Stimulated activated CD4-positive, alpha-beta T cell treated with anti-CD3 and anti-CD28 coated beads, TNF-alpha, amount 100 ng/mL, for 24 hours (primary cell): ENCODE measurements around the gene CTAGE9.
"Not testable (repeated sequence)": the region's sequence is repeated elsewhere in the genome, so short reads cannot be mapped to it uniquely, and the experiment has no call there.

ENCODE experiments used
- DNase-seq, 3 experiments: peaks; one replicate each; pipeline ENCODE4 v3.0.0-alpha.2; 2020; ENCODE audit warnings: low read depth in 3 of 3

CTAGE9 gene

GRCh38 chr6:131710917-131711316 is at the start of gene CTAGE9:
CTAGE9 (minus strand) TSS chr6:131711017; CDS start chr6:131711017, 0 bp downstream.
- not testable (repeated sequence) for DNase-seq

- no peak for DNase-seq
Observed at GRCh38 chr6:131758920-131759319, 48.1 kb upstream of the CTAGE9 start.

GRCh38 chr6:131756039-131756438 is 45.2 kb upstream of the CTAGE9 start:
- DNase-seq, result no peak

GRCh38 chr6:131755597-131755996 is 44.8 kb upstream of the CTAGE9 start:
- DNase-seq, result no peak

- DNase-seq, result no peak
Observed at GRCh38 chr6:131754715-131755567, 44.1 kb upstream of the CTAGE9 start.

- DNase-seq, result no peak
Observed at GRCh38 chr6:131754088-131754487, 43.3 kb upstream of the CTAGE9 start.

GRCh38 chr6:131751012-131751715 is 40.3 kb upstream of the CTAGE9 start:
- DNase-seq, result not testable (repeated sequence)

- DNase-seq, result no peak
Observed at GRCh38 chr6:131749023-131749422, 38.2 kb upstream of the CTAGE9 start.

- no peak for DNase-seq
Observed at GRCh38 chr6:131747821-131748353, 37.1 kb upstream of the CTAGE9 start.

GRCh38 chr6:131745476-131745875 is 34.7 kb upstream of the CTAGE9 start:
- DNase-seq, result no peak

GRCh38 chr6:131744432-131745287 is 33.8 kb upstream of the CTAGE9 start:
- DNase-seq, result no peak

GRCh38 chr6:131741688-131742393 is 31.0 kb upstream of the CTAGE9 start:
- DNase-seq, result no peak

GRCh38 chr6:131740161-131740560 is 29.3 kb upstream of the CTAGE9 start:
- DNase-seq, result no peak

GRCh38 chr6:131739136-131739535 is 28.3 kb upstream of the CTAGE9 start:
- DNase-seq, result no peak

GRCh38 chr6:131736811-131737210 is 26.0 kb upstream of the CTAGE9 start:
- DNase-seq, result no peak

GRCh38 chr6:131736003-131736596 is 25.3 kb upstream of the CTAGE9 start:
- no peak for DNase-seq

- no peak for DNase-seq
Observed at GRCh38 chr6:131733376-131734016, 22.7 kb upstream of the CTAGE9 start.

GRCh38 chr6:131731224-131731623 is 20.4 kb upstream of the CTAGE9 start:
- DNase-seq, result no peak

- DNase-seq, result no peak
Observed at GRCh38 chr6:131730264-131730663, 19.4 kb upstream of the CTAGE9 start.

- no peak for DNase-seq
Observed at GRCh38 chr6:131729550-131729949, 18.7 kb upstream of the CTAGE9 start.
